ENCODE data around the gene IL2RA. TPM values are rescaled to one million over a fixed set of nuclear protein-coding genes. Genes with fewer than 3 reads are reported as not detected.

IL2RA gene
- polyA plus RNA-seq, 3 donors, result 0.06 TPM; not detected in 2

DNA sequence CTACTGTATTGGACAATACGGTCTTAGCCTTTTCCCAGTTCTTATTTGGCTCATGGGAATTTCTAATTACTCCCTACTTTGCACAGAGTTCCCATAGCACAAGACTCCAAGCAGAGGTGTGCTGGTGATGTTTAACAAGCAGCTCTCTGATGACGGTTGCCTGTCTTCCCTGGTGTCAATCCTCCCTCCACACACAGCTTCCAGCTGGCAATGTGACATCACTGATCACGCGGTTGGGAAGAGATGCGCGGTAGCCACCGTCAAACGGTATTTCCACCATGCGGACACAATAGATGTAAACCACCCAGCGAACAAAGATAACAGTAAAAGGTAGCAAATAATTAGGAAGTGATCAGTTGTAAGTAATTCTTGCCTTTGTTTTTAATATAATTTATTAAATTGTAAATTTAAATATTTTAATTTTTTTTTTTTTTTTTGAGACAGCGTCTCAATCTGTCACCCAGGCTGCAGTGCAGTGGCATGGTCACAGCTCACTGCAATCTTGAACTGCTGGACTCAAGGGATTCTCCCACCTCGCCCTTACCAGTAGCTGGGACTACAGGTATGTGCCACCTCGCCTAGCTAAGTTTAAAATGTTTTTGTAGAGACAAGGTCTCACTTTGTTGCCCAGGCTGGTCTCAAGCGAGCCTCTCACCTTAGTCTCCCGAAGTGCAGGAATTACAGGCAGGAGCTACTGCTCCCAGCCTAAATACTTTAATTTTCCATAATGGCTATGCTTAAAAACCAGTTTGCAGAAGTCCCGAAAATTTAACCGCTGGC is 48.6 kb downstream of the IL2RA start:
- intact Hi-C loops (cut with micrococcal nuclease), result no loop called here
- Histone ChIP-seq H2AFZ (ENCODE audit: insufficient read depth, low read depth, low read length, poor library complexity, severe bottlenecking) (no peak overlapping the region), H4K20me1 (ENCODE audit: insufficient read depth, low read length) (no peaks in the 10 kb centered on the region), H3K36me3 (replicated peaks in 1 of 2; ENCODE audit: control insufficient read depth in 1 of 2, insufficient read depth in 2 of 2, low read length in 2 of 2) (no peaks in the 10 kb centered on the region), H3K79me2 (ENCODE audit: insufficient read depth, low read length) (no peaks in the 10 kb centered on the region), H3K4me1 (ENCODE audit: control insufficient read depth in 1 of 2, insufficient read depth in 2 of 2, low read length in 2 of 2) (no peaks in the 10 kb centered on the region), H3K9me3 (replicated peaks in 1 of 2; ENCODE audit: control insufficient read depth in 1 of 2, insufficient read depth in 1 of 2, low read length in 2 of 2) (no peaks in the 10 kb centered on the region), H3K4me3 (replicated peaks in 1 of 3; ENCODE audit: low read depth in 2 of 3, low read length in 3 of 3) (no peak overlapping the region), H3K27me3 (ENCODE audit: control insufficient read depth in 2 of 2, insufficient read depth in 2 of 2, low read length in 2 of 2) (no peaks in the 10 kb centered on the region), H3K27ac (ENCODE audit: low read depth in 1 of 2, low read length in 2 of 2) (no peak overlapping the region), H3K4me2 (replicated peaks; ENCODE audit: extremely low read depth, low read length, poor library complexity, severe bottlenecking) (no peak overlapping the region), H3K9ac (ENCODE audit: insufficient read depth, low read length, poor library complexity, severe bottlenecking) (no peak overlapping the region)
- Mint-ChIP-seq H3K27ac (no peak overlapping the region), H3K36me3 (no peaks in the 10 kb centered on the region), H3K4me1 (peaks cover 8% of the 10 kb centered on the region), H3K4me3 (no peak overlapping the region), H3K9me3 (no peaks in the 10 kb centered on the region), H3K27me3 (ENCODE audit: low read depth in 3 of 3) (peaks cover 0 to 2% (median 0%) of the 10 kb centered on the region in 3 donors)
- DNase-seq, result no peak
- TF ChIP-seq, protein P1, sequence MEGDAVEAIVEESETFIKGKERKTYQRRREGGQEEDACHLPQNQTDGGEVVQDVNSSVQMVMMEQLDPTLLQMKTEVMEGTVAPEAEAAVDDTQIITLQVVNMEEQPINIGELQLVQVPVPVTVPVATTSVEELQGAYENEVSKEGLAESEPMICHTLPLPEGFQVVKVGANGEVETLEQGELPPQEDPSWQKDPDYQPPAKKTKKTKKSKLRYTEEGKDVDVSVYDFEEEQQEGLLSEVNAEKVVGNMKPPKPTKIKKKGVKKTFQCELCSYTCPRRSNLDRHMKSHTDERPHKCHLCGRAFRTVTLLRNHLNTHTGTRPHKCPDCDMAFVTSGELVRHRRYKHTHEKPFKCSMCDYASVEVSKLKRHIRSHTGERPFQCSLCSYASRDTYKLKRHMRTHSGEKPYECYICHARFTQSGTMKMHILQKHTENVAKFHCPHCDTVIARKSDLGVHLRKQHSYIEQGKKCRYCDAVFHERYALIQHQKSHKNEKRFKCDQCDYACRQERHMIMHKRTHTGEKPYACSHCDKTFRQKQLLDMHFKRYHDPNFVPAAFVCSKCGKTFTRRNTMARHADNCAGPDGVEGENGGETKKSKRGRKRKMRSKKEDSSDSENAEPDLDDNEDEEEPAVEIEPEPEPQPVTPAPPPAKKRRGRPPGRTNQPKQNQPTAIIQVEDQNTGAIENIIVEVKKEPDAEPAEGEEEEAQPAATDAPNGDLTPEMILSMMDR (IDR thresholded peaks at IDR 0.05), result no peak
- WGBS (ENCODE audit: insufficient coverage), result 66% methylated on average over 5 of the region's 17 CpGs

DNA sequence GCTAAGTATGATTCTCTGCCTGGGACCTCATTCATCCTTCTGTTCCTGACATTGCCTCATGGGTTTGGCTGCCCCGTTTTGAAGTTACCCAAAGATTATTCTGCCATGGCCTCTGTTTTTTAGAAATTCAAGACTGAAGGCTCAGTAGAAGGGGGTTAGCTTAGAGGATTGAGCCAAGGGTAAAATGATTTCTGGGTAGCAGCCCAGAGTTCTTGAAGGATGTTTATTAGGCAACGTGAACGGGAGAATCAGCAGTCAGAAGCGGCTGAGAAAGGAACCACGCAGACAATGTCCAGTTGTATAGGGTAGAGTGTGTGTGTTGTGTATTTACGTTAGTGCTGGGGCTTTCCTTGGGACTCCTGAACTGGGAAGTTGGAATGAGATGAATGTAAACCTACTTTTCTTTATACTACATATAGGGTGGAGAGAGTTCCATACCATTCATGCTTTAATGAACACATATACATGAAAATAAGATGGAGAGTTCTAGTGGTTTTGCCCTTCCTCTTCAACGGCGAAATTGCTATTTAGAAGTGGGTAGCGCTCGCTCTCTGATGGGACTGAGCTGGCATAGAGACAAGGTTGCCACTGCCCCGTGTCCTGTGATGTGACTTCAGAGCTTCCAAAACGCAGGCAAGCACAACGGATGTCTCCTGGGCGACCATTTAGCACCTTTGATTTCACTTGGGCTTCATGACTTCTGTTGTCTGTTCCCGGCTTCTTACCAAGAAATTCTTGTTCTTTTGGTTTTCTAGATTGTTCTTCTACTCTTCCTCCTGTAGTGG is 49.9 kb downstream of the IL2RA start:
- intact Hi-C loops (cut with micrococcal nuclease), result no loop called here

More for the DNA sequence above, 49.9 kb downstream of the IL2RA start:
- DNase-seq, result no peak
- H3K4me2 ChIP-seq (replicated peaks; ENCODE audit: extremely low read depth, low read length, poor library complexity, severe bottlenecking), result no peak overlapping the region
- peaks cover 4% of the 10 kb centered on the region in 2 donors for H3K9me3 ChIP-seq (replicated peaks in 1 of 2; ENCODE audit: control insufficient read depth in 1 of 2, insufficient read depth in 1 of 2, low read length in 2 of 2)
- no peaks in the 10 kb centered on the region for H4K20me1 ChIP-seq (ENCODE audit: insufficient read depth, low read length)
- no peaks in the 10 kb centered on the region for H3K79me2 ChIP-seq (ENCODE audit: insufficient read depth, low read length)
- no peaks in the 10 kb centered on the region for H3K36me3 ChIP-seq (replicated peaks in 1 of 2; ENCODE audit: control insufficient read depth in 1 of 2, insufficient read depth in 2 of 2, low read length in 2 of 2)
- WGBS (ENCODE audit: insufficient coverage), result 84% methylated on average over 14 of the region's 15 CpGs
- no peaks in the 10 kb centered on the region for H3K4me1 ChIP-seq (ENCODE audit: control insufficient read depth in 1 of 2, insufficient read depth in 2 of 2, low read length in 2 of 2)
- peaks cover 8% of the 10 kb centered on the region for H3K4me1 Mint-ChIP-seq
- no peaks in the 10 kb centered on the region for H3K36me3 Mint-ChIP-seq
- H3K9me3 Mint-ChIP-seq, result peaks cover 2 to 6% (median 5%) of the 10 kb centered on the region in 7 donors
- no peak overlapping the region for H3K9ac ChIP-seq (ENCODE audit: insufficient read depth, low read length, poor library complexity, severe bottlenecking)
- no peak overlapping the region for H2AFZ ChIP-seq (ENCODE audit: insufficient read depth, low read depth, low read length, poor library complexity, severe bottlenecking)
- no peak overlapping the region for H3K27ac ChIP-seq (ENCODE audit: low read depth in 1 of 2, low read length in 2 of 2)
- H3K4me3 Mint-ChIP-seq, result no peak overlapping the region
- H3K27ac Mint-ChIP-seq, result peak overlapping the region in 1 of 7 donors; percentile 7
- no peak overlapping the region for H3K4me3 ChIP-seq (replicated peaks in 1 of 3; ENCODE audit: low read depth in 2 of 3, low read length in 3 of 3)
- H3K27me3 ChIP-seq (ENCODE audit: control insufficient read depth in 2 of 2, insufficient read depth in 2 of 2, low read length in 2 of 2), result no peaks in the 10 kb centered on the region
- H3K27me3 Mint-ChIP-seq (ENCODE audit: low read depth in 3 of 3), result peaks cover 0 to 2% (median 0%) of the 10 kb centered on the region in 3 donors
- TF ChIP-seq, protein P1 (IDR thresholded peaks at IDR 0.05), result no peak
